HG03196 (cell line): ENCODE results near the gene IRF1.

Experiments used
- ATAC-seq: cut with Tn5 transposase; IDR thresholded peaks from one replicate; pipeline ENCODE4 v1.9.1; 2021; ENCODE audit not compliant: unreplicated experiment

Gene IRF1

DNA sequence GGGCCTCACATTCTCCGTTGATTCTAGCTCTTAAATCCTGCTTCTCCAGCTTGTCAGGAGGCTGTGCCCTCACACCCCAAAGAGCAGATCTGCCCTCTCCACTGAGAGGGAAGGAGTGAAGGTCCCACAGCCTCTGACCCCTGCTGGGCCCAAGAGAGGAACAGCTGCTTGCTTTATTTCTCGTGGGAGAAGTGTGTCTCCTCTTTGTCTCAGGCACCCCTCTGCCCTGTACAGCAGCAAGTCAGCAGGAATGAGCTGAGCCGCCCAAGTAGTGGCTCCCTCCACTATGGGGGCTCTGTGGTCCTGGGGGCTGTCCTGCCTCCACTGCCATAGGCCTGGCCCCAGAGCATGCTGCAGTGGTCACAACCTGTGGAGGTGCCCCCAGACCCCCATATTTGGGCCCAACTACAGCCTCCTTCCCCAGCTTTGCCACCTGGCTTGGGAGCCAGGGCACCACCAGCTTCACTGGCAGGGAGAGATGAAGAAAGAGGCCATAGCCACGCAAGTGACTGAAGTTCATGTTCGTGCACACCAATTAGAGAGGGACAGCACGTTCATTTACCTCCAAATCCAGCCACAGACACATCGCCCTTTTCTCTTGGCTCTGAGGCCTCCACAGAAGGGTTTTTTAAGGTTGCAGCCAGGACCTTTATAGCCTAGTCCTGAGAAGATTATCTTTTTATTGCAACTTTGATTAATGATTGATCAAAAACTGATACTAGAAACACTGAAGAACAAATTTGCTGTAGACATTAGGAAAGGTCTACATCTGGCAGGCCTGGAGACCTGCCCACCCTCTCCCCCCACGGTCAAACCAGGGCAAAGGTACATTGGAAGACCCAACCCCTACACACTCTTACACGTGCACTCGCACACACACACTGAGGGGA is 27.5 kb downstream of the IRF1 start:
- ATAC-seq, result no peak

DNA sequence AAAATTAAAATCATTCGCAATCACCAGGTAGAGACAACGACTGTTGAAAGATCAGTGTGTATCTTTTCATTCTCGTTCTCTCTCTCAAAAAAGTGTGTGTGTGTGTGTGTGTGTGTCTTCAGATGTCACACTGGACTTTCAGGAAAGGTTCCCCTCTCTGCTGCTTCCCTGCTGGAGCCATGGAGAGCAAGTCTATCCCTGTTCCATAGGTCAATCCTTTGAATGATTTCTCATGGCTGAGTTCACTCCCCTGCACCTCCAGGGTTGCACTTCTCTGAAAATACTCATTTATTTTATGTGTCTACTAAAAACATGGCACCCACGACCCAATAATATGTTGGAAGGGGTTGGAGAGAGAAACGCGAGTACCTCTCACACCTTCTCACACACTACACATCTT is 28.2 kb downstream of the IRF1 start:
- no peak for ATAC-seq

DNA sequence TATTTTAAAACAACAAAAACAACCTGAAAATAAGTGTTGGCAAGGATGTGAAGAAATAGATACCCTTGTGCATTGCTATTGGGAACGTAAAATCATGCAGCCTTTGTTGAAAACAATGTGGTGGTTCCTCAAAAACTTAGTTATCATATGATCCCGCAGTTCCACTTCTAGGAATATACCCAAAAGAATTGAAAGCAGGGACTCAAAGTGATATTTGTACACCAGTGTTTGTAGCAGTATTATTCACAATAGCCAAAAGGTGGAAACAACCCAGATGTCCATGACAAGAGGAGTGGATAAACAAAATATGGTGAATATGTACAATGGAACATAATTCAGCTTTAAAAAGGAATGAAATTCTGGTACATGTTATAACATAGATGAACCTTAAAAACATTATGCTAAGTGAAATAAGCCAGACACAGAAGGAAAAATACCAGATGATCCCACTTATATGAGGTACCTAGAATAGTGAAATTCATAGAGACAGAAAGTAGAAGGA is 29.0 kb downstream of the IRF1 start:
- no peak for ATAC-seq

DNA sequence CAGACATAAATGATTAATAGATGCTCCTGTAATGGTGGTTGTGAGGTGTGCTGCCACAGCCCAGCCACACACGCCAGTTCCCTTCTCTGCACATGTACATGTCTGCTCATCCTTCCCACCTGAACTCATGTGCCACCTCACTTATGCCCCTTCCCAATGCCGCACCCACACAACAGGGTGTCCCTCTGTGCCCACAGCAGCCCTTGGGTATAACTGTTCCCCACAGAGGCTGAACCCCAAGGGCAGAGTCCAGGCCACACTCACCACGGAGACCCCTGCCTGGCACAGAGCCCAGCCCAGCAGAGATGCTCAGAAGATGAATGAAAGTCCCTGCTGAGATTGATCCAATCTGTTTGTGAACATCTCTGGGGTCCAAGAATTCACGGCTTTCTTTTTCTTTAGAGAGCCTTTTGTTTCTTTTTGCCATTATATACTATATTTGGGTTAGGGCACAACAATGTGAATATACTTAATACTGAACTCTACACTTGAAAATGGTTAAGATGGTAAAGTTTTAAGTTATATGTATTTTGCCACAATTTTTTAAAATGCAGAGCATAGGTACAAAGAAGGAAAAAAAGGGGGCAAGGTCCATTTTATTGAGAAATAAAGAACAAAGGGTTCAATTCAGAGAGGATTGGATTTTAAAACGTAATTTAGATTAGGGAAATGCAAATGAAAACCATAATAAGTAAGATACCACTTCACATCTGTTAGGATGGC is 29.6 kb downstream of the IRF1 start:
- no peak for ATAC-seq

DNA sequence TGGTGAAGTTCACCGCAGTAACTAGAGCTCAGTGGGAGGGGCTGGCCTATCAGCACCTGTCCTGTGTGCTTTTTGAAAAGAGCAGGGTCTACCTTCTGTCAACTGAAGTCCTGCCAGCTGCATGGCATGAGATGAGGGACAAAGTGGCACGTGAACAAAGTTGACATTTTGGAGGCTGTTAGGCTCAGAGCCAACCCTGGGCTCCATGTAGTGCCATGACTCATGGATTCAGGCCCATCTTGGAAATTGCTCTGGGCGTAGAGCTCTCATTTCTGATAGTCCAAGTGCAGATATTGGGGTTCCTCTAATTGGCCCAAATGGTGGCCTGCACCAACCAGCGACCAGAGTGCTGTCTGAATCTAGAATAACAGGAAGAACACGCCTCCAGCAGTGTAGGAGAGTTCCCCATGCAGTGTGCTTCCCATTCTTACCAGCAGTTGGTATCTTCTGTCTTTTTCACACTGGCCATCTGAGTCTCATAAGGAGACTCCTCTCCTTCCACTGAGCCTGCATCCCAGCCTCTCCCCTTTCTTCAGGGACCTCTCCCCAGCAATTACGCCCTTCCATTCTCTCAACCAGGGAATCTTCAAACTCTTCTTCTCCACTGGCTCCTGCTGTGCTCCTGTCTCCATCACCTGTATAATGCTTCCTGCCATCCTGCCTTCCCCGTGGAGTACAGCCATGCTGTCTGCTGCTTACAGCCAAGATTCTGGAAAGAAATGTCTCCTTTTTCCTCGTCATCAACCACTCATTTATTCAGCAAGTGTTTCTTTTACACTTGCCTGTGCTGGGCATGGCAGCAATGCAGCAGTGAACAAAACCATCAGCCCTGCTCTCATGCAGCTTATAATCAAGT is 30.4 kb downstream of the IRF1 start:
- ATAC-seq, result no peak

DNA sequence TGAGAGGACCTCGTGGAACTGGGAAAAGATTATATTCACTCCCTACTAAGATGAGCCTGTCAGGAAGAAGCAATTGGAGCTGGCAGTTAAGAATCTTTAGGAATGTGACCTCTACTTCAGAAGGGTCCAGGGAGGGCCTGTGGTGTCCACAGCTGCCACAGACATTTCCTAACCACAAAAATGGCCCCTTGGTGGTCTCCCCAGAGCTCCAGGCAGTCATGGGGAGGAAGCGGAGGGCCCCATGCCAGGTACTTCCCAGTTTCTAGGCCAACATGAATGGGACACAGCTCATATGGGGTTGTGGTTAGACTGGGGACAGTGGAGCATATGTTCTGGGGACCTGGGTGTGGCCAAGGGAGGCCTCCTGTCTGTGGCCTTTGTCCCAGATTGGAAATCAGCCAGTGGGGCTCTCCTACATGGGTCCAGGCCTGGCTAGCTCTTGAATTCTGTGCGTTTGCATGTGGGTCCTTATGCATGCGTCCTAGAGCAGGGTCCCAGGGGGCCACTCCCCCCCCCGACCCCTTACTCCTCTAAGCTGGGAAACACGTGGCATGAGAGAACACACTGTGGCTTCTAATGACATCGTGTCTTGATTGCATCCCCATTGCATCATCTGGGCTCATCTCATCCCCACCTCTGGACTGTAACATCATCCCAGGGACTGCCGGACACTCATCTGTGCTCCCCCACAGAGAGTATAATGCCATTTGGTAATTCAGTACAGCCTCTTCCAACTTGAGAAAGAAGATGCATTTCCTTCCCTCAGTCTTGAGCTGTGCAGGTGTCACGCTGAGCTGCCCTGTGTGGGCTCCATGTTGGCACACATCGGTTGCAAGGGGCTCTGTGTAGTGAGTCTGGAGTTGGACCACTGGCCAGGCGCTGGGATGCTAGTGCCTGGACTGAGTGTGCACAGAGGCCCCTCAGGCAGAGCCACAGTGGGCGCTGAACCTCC is 31.3 kb downstream of the IRF1 start:
- no peak for ATAC-seq

DNA sequence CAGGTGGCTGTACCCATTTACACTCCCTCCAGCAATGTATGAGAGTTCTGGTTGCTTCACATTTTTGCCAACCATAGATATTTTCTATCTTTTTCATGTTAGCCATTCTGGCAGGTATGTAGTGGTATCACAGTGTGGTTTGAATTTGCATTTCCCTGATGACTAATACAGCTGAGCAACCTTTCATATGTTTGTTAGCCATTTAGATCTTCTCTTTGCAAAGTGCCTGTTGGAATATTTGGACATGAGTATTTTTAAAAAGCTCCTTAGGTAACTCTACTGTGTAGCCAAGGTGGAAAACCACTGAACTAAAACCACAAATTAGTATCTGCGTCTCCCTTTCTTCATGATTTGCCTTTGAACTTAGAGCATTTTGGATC is 31.9 kb downstream of the IRF1 start:
- ATAC-seq, result peak; percentile 36

DNA sequence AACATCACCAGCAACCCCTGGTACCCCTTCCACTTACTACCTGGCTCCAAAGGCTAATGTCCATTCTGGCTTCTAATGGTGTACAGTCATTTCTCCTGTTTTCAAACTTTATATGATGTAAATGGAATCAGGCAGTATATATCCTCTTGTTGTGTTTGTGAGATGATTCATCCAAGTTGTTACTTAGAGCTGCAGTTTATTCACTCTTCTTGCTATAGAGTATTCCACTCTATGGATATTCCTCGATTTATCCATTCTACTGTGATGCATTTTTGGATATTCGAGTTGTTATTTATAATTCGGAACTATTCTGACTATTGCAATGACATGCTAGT is 32.4 kb downstream of the IRF1 start:
- ATAC-seq, result no peak

DNA sequence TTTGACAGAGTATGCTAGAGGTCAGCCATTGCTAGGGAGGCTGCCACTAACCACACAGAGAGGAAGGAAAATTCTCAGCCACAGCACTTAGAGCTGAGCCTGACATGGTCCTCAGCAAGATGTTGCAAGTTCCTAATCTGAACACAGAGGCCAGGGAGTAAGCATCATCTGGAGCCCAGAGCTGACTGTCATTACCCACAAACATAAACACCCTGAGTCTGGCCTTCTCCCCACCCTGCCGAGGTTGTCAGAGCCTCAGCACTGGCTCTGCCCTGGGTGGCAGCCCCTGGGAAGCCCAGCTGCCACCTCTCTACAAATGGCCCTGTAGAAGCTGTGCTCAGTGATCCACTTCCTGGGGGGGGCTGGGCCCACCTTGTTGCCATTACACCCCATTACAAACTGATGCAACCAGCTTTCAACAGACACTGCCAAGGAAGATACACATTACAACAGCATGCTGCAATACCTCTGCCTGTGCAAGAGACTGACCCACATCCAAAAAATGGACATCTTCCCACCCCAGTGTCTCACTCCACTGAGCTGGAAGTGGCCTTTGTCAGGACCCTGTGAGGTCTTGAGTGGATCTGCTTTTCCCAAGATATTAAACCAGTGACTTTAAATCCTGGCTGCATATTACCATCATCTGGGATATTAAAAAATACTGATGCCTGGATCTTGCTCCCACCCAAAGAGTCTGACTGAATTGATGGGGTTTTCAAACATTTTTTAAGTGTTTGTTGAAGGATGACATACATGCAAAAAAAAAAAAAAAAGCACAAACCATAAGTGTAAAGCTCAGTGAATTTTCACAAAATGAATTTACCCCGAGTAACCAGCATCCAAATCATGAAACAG is 33.0 kb downstream of the IRF1 start:
- ATAC-seq, result no peak

DNA sequence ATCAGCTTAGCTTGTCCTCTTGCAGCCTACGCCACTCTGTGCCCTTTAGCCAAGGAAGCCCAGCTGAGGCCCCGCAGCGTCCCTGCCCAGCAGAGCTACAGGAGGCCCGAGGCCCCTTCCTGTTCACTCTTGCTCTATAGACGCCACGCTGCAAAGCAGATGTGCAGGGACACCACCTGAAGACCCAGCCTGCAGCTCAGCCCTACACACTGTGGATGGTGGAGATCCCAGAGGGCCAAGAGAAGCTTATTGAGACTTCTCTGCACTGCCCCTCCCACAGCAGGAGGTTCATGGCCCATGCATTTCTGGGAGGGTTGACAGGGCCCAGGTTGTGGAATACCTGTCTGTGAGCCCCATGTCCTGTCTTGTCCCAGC is 33.6 kb downstream of the IRF1 start:
- peak; percentile 12 for ATAC-seq

DNA sequence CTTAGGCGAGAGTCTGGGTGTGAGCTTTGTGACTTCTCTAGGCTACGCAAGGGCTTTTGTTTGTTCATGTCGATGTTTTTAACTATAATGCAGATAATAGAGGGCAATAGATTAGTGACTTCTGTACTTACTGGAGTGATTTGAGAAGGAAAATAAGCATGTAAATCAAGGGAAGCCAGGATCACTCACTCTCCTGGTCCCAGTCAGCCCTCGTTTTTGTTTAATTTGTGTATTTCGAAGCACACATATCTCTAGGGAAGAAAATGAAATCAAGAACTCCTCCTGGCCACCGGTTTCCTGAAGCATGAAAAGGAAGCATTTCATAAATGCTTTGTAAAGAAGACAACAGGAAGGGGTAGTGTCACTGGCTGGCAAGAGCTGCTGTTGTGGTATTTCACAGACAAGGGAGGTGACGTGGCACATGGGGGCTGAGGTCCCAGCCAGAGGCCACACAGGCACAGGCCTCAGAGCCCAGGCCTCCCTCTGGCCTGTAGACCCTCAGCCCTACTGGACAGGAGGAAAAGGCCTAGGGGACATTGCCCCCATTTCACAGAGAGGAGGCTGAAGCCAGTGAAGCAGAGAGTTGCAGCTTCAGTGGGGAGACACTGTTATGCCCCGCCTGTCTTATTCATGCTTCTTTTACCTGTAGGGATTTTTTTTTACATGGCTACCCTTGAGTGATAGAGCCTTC is 34.1 kb downstream of the IRF1 start:
- peak; percentile 48 for ATAC-seq

DNA sequence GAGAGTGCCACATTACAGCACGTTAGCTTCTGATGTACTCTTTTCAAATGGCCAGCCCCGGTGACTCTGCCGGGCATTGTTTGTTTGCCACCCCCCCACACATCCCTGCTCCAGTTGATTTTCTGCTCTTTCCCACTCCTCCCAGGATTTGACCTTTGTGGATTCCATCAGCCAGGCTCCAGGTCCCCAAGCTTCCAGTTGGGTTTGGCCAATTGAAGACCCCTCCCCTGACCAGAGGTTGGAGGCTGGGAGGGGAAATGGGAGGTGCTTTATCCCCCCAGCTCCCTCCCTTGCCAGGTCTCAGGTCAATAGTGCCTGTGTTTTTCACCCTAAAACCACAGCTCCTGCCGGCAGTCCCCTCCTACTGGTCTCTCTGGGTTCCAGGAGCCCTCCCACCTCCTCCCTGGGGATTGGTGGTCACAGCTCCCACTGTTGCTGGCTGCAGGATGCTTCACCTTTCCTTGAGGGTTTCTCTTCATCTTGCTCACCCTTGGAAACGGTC is 34.9 kb downstream of the IRF1 start:
- ATAC-seq, result no peak

DNA sequence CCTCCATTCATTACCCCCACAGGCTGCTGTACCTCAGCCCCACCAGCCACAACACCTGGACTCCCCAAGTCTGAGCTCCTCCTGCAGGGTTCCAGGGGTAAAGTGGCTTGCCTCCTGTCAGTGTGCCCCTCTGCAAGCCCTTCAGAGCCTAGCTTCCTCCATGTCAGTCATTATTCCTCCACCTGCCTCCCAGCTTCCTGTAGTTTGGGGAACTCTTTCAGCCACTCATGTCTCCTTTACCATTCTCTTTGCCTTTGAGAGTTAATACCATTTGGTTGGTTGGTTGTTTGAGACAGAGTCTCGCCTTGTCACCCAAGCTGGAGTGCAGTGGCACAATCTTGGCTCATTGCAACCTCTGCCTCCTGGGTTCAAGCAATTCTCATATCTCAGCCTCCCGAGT is 36.2 kb downstream of the IRF1 start:
- no peak for ATAC-seq

DNA sequence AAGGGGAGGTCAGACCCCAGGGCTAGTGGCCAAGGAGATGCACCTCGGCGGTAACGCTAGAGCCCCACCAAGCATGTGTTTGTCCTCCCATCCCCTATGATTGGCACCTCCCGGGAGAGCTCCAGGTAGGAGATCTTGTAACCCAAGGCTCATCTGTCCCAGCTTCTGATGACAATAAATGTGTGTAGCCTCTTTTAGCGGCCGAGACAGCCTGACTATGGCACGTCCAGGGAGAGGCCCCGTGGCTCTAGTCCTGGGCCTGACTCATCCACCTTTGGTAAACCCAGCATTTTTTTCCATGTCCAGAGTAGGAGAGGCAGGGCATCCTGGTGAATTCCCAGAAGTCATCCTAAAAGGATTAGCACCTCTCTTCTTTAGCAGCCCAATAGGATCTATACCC is 39.2 kb downstream of the IRF1 start:
- no peak for ATAC-seq

DNA sequence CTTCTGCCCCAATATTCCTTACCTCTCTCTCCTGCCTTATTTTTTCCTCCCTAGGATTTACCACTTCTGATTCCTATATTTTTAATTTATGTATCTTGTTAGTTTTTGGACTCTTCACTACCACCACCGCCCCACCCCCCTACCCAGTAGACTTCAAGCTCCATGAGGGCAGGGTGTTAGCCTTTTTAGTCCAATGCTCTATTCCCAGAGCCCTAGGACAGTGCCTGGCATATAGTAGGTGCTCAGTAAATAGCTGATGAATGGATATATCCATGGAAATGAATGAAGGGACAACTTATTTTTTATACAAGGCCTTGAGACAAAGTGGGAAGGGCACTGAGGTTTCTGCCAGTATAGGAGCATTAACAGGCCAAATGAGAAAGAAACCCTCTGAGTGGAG is 41.5 kb downstream of the IRF1 start:
- ATAC-seq, result no peak

DNA sequence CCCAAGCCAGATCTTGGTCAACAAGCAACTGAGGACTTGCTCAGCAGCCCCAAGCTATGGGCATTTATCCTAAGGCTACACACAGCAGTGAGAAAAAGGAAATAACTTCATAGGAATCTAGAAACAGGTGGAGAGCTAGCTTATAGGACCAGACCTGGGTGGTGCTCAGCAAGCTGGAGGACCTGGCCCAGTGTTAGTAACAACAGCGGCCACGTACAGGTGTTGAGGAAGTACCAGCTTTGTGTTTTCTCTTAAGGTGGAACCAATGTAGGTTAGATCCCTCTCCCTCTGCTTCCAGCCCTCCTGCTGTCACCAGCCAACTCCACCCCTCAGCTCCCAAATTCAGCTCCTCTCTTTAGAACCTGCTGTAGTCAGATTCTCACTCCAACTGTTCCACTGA is 43.4 kb downstream of the IRF1 start:
- ATAC-seq, result no peak

DNA sequence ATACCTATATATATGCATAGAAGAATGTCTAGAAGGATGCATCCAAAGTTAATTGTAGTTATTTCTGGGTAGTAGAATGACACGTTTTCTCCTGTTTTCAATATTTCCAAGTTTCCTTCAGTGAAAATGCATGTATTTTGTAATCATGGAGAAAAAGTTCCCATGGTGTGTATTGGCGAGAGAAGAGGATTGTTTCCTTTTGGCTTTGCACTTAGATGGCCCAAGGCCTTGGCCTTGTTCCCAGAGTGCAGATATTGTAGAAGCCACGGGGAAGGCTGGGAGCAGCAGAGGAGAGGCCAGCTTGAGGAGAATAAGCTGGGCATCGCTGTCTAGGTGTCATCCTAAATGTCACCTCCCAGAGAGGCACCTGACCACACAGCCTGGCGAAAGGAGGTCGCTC is 44.0 kb downstream of the IRF1 start:
- ATAC-seq, result no peak

DNA sequence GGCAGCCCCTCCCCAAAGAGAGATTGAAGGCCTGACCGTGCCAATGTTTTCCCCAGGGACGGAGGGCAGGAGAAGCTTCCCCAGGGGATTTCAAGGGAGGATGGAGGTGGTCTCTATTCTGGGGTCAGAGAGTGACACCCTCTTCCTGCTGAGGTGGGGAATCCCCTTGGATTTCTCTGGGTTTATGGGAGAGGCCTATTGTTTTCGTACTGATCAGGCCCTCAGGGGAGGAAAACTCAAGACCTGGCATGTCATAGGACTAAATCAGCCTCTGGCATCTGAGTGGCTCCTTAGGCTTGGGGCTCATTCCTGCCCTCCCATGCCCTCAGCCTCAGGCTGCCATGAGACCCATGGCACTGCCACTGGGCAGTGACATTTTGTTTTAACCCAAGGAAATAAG is 44.6 kb downstream of the IRF1 start:
- ATAC-seq, result no peak

DNA sequence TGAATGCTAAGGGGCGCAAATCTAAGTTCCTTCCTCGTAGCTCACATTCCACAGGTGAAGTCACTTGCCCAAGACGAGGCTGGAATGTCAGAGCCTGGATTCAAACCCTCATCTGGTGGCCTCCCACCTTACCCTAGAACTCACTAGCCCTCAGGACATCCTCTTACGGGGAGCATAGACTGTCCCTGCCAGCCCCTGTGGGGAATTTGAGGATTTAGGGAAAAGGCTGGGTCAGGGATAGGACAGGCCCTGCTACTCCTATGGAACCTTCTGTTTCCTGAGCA is 45.0 kb downstream of the IRF1 start:
- ATAC-seq, result no peak
